Prostate gland (tissue), 2 donors: Measurements from ENCODE around the gene A1CF.

Source experiments
- CTCF ChIP-seq, 4 experiments: fragments of 200-600 bp in 2 of 4; fragments of 450-650 bp in 2 of 4; sonication (generic) in 2 of 4; IDR thresholded peaks; 1 replicate in 3 of 4; 2 replicates in 1 of 4; pipeline ENCODE4 v1.5.1; 2016 to 2019; ENCODE audit warnings: antibody characterized with exemption in 4 of 4, mild to moderate bottlenecking in 2 of 4, moderate library complexity in 2 of 4
- POLR2A ChIP-seq: fragments of 450-650 bp; IDR thresholded peaks from one replicate; pipeline ENCODE4 v1.6.1; 2016; ENCODE audit warnings: antibody characterized with exemption, mild to moderate bottlenecking
- POLR2AphosphoS5 ChIP-seq: sonication (generic); formaldehyde crosslinking; IDR thresholded peaks from one replicate; pipeline ENCODE4 v1.6.1; 2017; ENCODE audit warnings: antibody characterized with exemption

GRCh38 chr10:50929670-50930069 lies 44.2 kb upstream of the A1CF start:
- no peak for TF ChIP-seq CTCF (IDR thresholded peaks at IDR 0.05)
- TF ChIP-seq POLR2AphosphoS5: no peak
- TF ChIP-seq POLR2A: no peak
